ENCODE results near the gene ARNT2.

ARNT2 gene

GRCh38 chr15:80580536-80581260 lies 176.5 kb downstream of the ARNT2 start:
- DNase-seq, result no peak
- Mint-ChIP-seq H3K27ac (no peak overlapping the region), H3K9me3 (no peaks in the 10 kb centered on the region), H3K4me1 (peaks cover 11% of the 10 kb centered on the region), H3K4me3 (no peak overlapping the region), H3K36me3 (ENCODE audit: low read depth) (peaks cover 14% of the 10 kb centered on the region), H3K27me3 (ENCODE audit: low read depth, poor library complexity) (no peaks in the 10 kb centered on the region)
- TF ChIP-seq CTCF (IDR thresholded peaks at IDR 0.05), result no peak

- Mint-ChIP-seq H3K27me3 (ENCODE audit: low read depth, poor library complexity) (no peaks in the 10 kb centered on the region), H3K4me3 (no peak overlapping the region), H3K36me3 (ENCODE audit: low read depth) (peaks cover 10% of the 10 kb centered on the region), H3K4me1 (peaks cover 11% of the 10 kb centered on the region), H3K9me3 (no peaks in the 10 kb centered on the region), H3K27ac (no peak overlapping the region)
- DNase-seq, result no peak
- TF ChIP-seq CTCF (IDR thresholded peaks at IDR 0.05), result no peak
Observed at GRCh38 chr15:80581976-80582375, 177.8 kb downstream of the ARNT2 start.

- no peak for TF ChIP-seq CTCF (IDR thresholded peaks at IDR 0.05)
- Mint-ChIP-seq H3K4me1 (peaks cover 11% of the 10 kb centered on the region), H3K36me3 (ENCODE audit: low read depth) (peaks cover 10% of the 10 kb centered on the region), H3K9me3 (no peaks in the 10 kb centered on the region), H3K4me3 (no peak overlapping the region), H3K27me3 (ENCODE audit: low read depth, poor library complexity) (no peaks in the 10 kb centered on the region), H3K27ac (no peak overlapping the region)
- DNase-seq, result no peak
Observed at GRCh38 chr15:80582816-80583423, 178.7 kb downstream of the ARNT2 start.

DNA sequence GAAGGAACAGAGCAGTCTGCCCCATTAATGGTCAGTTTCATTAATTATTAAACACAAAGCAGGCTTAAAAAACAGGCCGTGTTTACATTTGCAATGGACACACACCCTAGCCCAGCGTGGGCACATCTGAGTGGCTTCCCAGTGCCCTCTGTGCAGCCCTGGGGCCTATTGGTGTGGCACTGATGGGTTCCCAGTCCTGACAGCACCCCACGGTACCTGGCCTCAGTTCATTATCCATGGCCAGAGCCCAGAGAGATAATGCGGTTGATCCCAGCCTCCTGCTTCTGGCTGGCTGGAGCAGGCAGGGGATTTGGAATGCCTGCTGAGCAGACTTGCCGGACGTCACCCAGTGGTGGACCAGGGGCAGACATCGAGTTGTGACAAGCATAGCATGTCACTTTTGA lies 180.4 kb downstream of the ARNT2 start:
- H3K9me3 Mint-ChIP-seq, result no peaks in the 10 kb centered on the region
- H3K4me1 Mint-ChIP-seq, result peaks cover 10% of the 10 kb centered on the region
- H3K27ac Mint-ChIP-seq, result no peak overlapping the region
- H3K27me3 Mint-ChIP-seq (ENCODE audit: low read depth, poor library complexity), result no peaks in the 10 kb centered on the region
- no peak for TF ChIP-seq CTCF (IDR thresholded peaks at IDR 0.05)
- DNase-seq, result no peak
- no peak overlapping the region for H3K4me3 Mint-ChIP-seq
- H3K36me3 Mint-ChIP-seq (ENCODE audit: low read depth), result peaks cover 14% of the 10 kb centered on the region

DNA sequence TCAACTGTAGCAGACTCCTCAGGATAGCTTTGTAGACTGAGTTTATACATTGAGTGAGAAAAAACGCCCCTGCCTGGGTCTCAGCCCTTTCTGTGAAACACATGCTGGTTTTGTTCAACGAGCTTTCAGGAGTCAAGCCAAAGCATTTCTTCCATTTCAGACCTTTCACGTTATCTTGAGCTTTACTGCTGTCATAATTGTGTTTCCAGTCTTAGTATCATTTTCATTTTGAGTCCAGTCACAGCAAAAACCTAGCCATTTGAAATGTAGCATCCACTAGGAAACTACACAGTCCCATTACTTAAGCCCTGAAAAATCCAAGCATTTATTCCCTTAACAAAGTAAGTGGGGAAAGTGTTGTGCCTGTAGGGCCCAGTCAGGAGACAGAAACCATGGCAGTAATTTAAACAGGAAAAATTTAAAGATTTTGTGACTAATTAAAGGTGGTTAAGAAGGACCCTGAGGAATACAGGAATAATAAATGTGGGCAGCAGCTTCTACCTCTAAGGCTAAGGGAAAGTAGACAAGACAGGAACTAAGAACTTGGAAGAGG lies 180.9 kb downstream of the ARNT2 start:
- no peak for TF ChIP-seq CTCF (IDR thresholded peaks at IDR 0.05)
- Mint-ChIP-seq H3K27ac (no peak overlapping the region), H3K4me1 (peaks cover 5% of the 10 kb centered on the region), H3K36me3 (ENCODE audit: low read depth) (peaks cover 11% of the 10 kb centered on the region), H3K27me3 (ENCODE audit: low read depth, poor library complexity) (no peaks in the 10 kb centered on the region), H3K4me3 (no peak overlapping the region), H3K9me3 (no peaks in the 10 kb centered on the region)
- DNase-seq, result no peak

Data from nephron progenitor cell (in vitro differentiated cells).